WTC11 (cell line): ENCODE results near the gene EPHX1. TPM values are rescaled to one million over a fixed set of nuclear protein-coding genes. Genes with fewer than 3 reads are reported as not detected.

ENCODE experiments used
- ATAC-seq: fragments of 200-7000 bp; cut with Tn5 transposase; 2 replicates; pipeline ENCODE4 v1.10.0; 2021; ENCODE audit warnings: mild to moderate bottlenecking, moderate library complexity
- CTCF ChIA-PET: fragments of 300-600 bp; sonication (Branson Sonifier 250); formaldehyde crosslinking; loops from one replicate; lab custom pipeline; 2021; ENCODE audit warnings: antibody characterized with exemption; lab: Charles Lee
- POLR2A ChIA-PET: fragments of 350-600 bp; sonication (Branson Sonifier 250); formaldehyde crosslinking; loops from one replicate; lab custom pipeline; 2021; ENCODE audit warnings: antibody characterized with exemption; lab: Charles Lee
- DNase-seq: peaks from one replicate; pipeline ENCODE4 v3.0.0; 2021; ENCODE audit warnings: low spot score
- H3K27ac Mint-ChIP-seq: 2 replicates; pipeline ENCODE4 v1.8.0; 2021; ENCODE audit warnings: mixed read lengths
- H3K27me3 Mint-ChIP-seq: 2 replicates; pipeline ENCODE4 v1.8.0; 2021; ENCODE audit warnings: low read depth, mild to moderate bottlenecking, moderate library complexity, mixed read lengths
- H3K36me3 Mint-ChIP-seq: 2 replicates; pipeline ENCODE4 v1.8.0; 2021; ENCODE audit warnings: mixed read lengths
- H3K4me1 Mint-ChIP-seq: 2 replicates; pipeline ENCODE4 v1.8.0; 2022; ENCODE audit warnings: mixed read lengths
- H3K4me3 Mint-ChIP-seq: 2 replicates; pipeline ENCODE4 v1.8.0; 2021; ENCODE audit warnings: mild to moderate bottlenecking, moderate library complexity, mixed read lengths
- H3K9me3 Mint-ChIP-seq: 2 replicates; pipeline ENCODE4 v1.8.0; 2021; ENCODE audit warnings: mixed read lengths
- ELF4 ChIP-seq: sonication (generic); formaldehyde crosslinking; IDR thresholded peaks from 2 replicates; pipeline ENCODE4 v1.8.1; 2022; ENCODE audit warnings: low read depth, mild to moderate bottlenecking, moderate library complexity, missing genetic modification reagents
- EMX1 ChIP-seq: fragments of 250-450 bp; sonication (Bioruptor Pico); IDR thresholded peaks from 2 replicates; pipeline ENCODE4 v1.8.0; 2021; ENCODE audit warnings: mild to moderate bottlenecking
- ESRRA ChIP-seq: sonication (generic); formaldehyde crosslinking; IDR thresholded peaks from 2 replicates; pipeline ENCODE4 v1.8.1; 2022; ENCODE audit warnings: mild to moderate bottlenecking, missing genetic modification reagents, borderline replicate concordance
- HMGA2 ChIP-seq: fragments of 250-450 bp; sonication (Bioruptor Pico); IDR thresholded peaks from 2 replicates; pipeline ENCODE4 v1.4.0; 2021; ENCODE audit warnings: mild to moderate bottlenecking, moderate library complexity
- IRF2 ChIP-seq: sonication (generic); formaldehyde crosslinking; IDR thresholded peaks from 2 replicates; pipeline ENCODE4 v1.8.0; 2022; ENCODE audit warnings: low read depth, missing genetic modification reagents, borderline replicate concordance
- MYBL2 ChIP-seq: sonication (generic); formaldehyde crosslinking; IDR thresholded peaks from 2 replicates; pipeline ENCODE4 v1.8.1; 2023; ENCODE audit warnings: mild to moderate bottlenecking, moderate library complexity, missing genetic modification reagents
- NFYB ChIP-seq: sonication (generic); formaldehyde crosslinking; conservative IDR thresholded peaks from 2 replicates; pipeline ENCODE4 v1.8.0; 2022; ENCODE audit warnings: low read depth, missing genetic modification reagents
- NR1H2 ChIP-seq: sonication (generic); formaldehyde crosslinking; IDR thresholded peaks from 2 replicates; pipeline ENCODE4 v1.9.0; 2021; ENCODE audit warnings: mild to moderate bottlenecking, moderate library complexity, missing genetic modification reagents
- PRRX2 ChIP-seq: fragments of 250-450 bp; sonication (Bioruptor Pico); IDR thresholded peaks from 2 replicates; pipeline ENCODE4 v1.8.0; 2021; ENCODE audit warnings: mild to moderate bottlenecking
- RELA ChIP-seq: sonication (generic); formaldehyde crosslinking; IDR thresholded peaks from 2 replicates; pipeline ENCODE4 v1.8.1; 2022; ENCODE audit warnings: missing genetic modification reagents, mild to moderate bottlenecking, borderline replicate concordance
- SMAD4 ChIP-seq: sonication (generic); formaldehyde crosslinking; IDR thresholded peaks from 2 replicates; pipeline ENCODE4 v1.8.0; 2022; ENCODE audit warnings: mild to moderate bottlenecking, missing genetic modification reagents
- SOX15 ChIP-seq: fragments of 250-450 bp; sonication (Bioruptor Pico); IDR thresholded peaks from 2 replicates; pipeline ENCODE4 v1.9.0; 2021; ENCODE audit warnings: mild to moderate bottlenecking
- TEAD1 ChIP-seq: sonication (generic); formaldehyde crosslinking; IDR thresholded peaks from 2 replicates; pipeline ENCODE4 v1.8.0; 2022; ENCODE audit warnings: mild to moderate bottlenecking, missing genetic modification reagents
- ZNF671 ChIP-seq: fragments of 250-450 bp; sonication (Bioruptor Pico); IDR thresholded peaks from 2 replicates; pipeline ENCODE4 v1.8.0; 2021; ENCODE audit warnings: mild to moderate bottlenecking
- total RNA-seq: library from RNA; stranded (reverse); gene quantifications from 3 replicates; pipeline ENCODE4 v1.2.3, GENCODE V29; 2021
- TF ChIP-seq, protein P1 (sequence below): sonication (generic); formaldehyde crosslinking; IDR thresholded peaks from 2 replicates; pipeline ENCODE4 v1.8.0; 2023; ENCODE audit warnings: missing genetic modification reagents
- TF ChIP-seq, protein P2 (sequence below): fragments of 250-450 bp; sonication (Bioruptor Pico); IDR thresholded peaks from 2 replicates; pipeline ENCODE4 v2.1.2; 2022; ENCODE audit warnings: mild to moderate bottlenecking, moderate library complexity
- TF ChIP-seq, protein P3 (sequence below): sonication (generic); formaldehyde crosslinking; conservative IDR thresholded peaks from 2 replicates; pipeline ENCODE4 v1.8.1; 2023; ENCODE audit warnings: mild to moderate bottlenecking, low read depth, missing genetic modification reagents, moderate library complexity
- TF ChIP-seq, protein P4 (sequence below): sonication (generic); formaldehyde crosslinking; IDR thresholded peaks from 2 replicates; pipeline ENCODE4 v1.8.1; 2023; ENCODE audit warnings: mild to moderate bottlenecking, missing genetic modification reagents, moderate library complexity
- TF ChIP-seq, protein P5 (sequence below): fragments of 250-450 bp; sonication (Bioruptor Pico); conservative IDR thresholded peaks from 2 replicates; pipeline ENCODE4 v1.9.0; 2021; ENCODE audit warnings: mild to moderate bottlenecking
- TF ChIP-seq, protein P6 (sequence below): fragments of 250-450 bp; sonication (Bioruptor Pico); IDR thresholded peaks from 2 replicates; pipeline ENCODE4 v1.9.0; 2021; ENCODE audit warnings: moderate library complexity, mild to moderate bottlenecking, inconsistent platforms, borderline replicate concordance
- TF ChIP-seq, protein P7 (sequence below): sonication (generic); formaldehyde crosslinking; IDR thresholded peaks from 2 replicates; pipeline ENCODE4 v1.8.0; 2022; ENCODE audit warnings: mild to moderate bottlenecking, missing genetic modification reagents

The EPHX1 gene
- total RNA-seq, 1 experiment from 2014 or later: 60.9 TPM

DNA sequence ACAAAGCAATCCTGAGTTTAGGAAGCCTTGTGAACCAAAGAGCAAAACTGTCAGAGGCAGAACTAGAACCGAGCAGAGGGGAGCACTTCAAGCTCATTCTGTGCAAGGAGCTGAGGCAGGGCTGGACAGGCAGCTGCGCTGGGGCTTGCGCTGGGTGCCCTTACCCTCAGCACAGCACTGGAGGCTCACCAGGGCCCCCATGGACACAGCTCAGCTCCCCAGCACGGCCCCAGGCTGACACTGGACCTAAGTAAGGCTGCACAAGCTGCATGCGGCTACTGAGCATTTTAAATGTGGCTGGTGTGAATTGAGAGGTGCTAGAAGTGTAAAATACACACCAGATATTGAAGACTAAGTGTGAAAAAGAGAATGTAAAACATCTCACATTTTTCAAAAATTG is 50.2 kb downstream of the EPHX1 start (continued):
- TF ChIP-seq TEAD1 (CRISPR knock-in tag) (no peak), SMAD4 (CRISPR knock-in tag) (no peak), NFYB (CRISPR knock-in tag) (no peak), NR1H2 (no peak), RELA (CRISPR knock-in tag) (no peak)
- TF ChIP-seq, protein P1, sequence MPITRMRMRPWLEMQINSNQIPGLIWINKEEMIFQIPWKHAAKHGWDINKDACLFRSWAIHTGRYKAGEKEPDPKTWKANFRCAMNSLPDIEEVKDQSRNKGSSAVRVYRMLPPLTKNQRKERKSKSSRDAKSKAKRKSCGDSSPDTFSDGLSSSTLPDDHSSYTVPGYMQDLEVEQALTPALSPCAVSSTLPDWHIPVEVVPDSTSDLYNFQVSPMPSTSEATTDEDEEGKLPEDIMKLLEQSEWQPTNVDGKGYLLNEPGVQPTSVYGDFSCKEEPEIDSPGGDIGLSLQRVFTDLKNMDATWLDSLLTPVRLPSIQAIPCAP (CRISPR knock-in tag): no peak
- TF ChIP-seq, protein P2, sequence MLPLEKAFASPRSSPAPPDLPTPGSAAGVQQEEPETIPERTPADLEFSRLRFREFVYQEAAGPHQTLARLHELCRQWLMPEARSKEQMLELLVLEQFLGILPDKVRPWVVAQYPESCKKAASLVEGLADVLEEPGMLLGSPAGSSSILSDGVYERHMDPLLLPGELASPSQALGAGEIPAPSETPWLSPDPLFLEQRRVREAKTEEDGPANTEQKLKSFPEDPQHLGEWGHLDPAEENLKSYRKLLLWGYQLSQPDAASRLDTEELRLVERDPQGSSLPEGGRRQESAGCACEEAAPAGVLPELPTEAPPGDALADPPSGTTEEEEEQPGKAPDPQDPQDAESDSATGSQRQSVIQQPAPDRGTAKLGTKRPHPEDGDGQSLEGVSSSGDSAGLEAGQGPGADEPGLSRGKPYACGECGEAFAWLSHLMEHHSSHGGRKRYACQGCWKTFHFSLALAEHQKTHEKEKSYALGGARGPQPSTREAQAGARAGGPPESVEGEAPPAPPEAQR (CRISPR knock-in tag): no peak
- TF ChIP-seq, protein P3, sequence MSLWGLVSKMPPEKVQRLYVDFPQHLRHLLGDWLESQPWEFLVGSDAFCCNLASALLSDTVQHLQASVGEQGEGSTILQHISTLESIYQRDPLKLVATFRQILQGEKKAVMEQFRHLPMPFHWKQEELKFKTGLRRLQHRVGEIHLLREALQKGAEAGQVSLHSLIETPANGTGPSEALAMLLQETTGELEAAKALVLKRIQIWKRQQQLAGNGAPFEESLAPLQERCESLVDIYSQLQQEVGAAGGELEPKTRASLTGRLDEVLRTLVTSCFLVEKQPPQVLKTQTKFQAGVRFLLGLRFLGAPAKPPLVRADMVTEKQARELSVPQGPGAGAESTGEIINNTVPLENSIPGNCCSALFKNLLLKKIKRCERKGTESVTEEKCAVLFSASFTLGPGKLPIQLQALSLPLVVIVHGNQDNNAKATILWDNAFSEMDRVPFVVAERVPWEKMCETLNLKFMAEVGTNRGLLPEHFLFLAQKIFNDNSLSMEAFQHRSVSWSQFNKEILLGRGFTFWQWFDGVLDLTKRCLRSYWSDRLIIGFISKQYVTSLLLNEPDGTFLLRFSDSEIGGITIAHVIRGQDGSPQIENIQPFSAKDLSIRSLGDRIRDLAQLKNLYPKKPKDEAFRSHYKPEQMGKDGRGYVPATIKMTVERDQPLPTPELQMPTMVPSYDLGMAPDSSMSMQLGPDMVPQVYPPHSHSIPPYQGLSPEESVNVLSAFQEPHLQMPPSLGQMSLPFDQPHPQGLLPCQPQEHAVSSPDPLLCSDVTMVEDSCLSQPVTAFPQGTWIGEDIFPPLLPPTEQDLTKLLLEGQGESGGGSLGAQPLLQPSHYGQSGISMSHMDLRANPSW (CRISPR knock-in tag): no peak
- TF ChIP-seq, protein P4, sequence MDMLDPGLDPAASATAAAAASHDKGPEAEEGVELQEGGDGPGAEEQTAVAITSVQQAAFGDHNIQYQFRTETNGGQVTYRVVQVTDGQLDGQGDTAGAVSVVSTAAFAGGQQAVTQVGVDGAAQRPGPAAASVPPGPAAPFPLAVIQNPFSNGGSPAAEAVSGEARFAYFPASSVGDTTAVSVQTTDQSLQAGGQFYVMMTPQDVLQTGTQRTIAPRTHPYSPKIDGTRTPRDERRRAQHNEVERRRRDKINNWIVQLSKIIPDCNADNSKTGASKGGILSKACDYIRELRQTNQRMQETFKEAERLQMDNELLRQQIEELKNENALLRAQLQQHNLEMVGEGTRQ (CRISPR knock-in tag): no peak
- TF ChIP-seq, all 79 proteins: peak for 0

DNA sequence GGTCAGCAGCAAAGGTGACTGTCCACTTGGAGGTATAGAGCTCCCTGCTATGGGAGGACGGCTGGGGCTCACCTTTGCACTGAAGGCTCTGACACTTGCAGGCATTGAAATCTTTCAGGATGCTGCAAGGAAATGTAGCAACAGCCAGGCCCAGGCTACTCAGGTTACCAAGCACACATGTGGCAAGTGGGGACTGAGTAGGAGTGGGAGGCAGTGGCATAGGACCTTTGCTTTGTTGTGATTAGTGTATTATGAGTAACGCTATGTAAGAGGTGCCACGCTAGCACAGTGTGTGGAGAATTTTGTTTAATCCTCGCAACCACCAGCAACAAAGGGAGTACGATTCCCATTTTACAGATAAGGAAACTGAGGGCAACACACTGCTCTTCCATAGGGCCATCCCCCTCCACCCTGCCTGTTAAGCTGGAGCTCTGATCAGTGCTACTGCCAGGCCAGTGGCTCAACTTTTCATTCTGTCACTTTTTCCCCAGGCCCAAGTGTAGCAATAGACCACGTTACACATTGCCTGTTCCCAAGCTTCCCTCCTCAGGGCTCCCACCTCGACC is 51.0 kb downstream of the EPHX1 start:
- POLR2A ChIA-PET: no interaction called here
- no peaks in the 10 kb centered on the region for H3K4me1 Mint-ChIP-seq
- no peak for DNase-seq
- peaks cover 71% of the 10 kb centered on the region for H3K36me3 Mint-ChIP-seq
- TF ChIP-seq SOX15 (CRISPR knock-in tag): no peak
- no peak for TF ChIP-seq IRF2 (CRISPR knock-in tag)
- TF ChIP-seq, protein P2 (CRISPR knock-in tag): no peak
- TF ChIP-seq, protein P5, sequence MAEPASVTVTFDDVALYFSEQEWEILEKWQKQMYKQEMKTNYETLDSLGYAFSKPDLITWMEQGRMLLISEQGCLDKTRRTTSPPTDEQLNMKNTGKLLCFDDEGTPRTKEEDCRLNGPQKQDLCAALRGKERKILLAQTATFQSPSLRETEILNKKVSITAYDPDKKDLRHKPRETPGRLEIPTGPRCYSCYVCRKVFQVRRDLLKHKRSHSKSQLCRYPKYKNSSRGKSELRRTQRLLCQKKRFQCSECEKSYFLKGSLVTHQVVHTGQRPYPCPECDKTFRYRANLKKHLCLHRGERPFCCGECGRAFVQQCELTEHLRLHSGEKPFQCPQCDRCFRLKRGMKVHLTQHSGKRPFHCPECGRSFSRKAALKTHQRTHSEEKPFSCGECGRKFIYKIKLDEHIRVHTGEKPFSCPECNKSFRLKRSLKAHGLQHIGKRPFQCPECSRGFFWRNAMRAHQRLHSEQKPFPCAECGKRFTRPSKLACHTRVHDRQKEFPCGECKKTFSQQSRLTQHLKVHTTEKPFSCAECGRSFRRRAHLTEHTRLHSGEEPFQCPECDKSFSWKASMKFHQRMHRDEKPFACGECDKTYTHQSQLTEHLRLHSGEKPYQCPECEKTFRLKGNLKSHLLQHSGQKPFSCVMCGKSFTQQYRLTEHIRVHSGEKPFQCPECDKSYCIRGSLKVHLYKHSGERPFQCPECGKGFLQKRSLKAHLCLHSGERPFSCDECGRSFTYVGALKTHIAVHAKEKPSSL: no peak
- no peak for TF ChIP-seq EMX1 (CRISPR knock-in tag)
- TF ChIP-seq, protein P6, sequence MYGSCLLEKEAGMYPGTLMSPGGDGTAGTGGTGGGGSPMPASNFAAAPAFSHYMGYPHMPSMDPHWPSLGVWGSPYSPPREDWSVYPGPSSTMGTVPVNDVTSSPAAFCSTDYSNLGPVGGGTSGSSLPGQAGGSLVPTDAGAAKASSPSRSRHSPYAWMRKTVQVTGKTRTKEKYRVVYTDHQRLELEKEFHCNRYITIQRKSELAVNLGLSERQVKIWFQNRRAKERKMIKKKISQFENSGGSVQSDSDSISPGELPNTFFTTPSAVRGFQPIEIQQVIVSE (CRISPR knock-in tag): no peak
- no peak for TF ChIP-seq HMGA2 (CRISPR knock-in tag)
- TF ChIP-seq ESRRA (CRISPR knock-in tag): no peak
- TF ChIP-seq PRRX2 (CRISPR knock-in tag): no peak
- TF ChIP-seq, protein P4 (CRISPR knock-in tag): no peak
- no peak for TF ChIP-seq ZNF671 (CRISPR knock-in tag)
- no peak for TF ChIP-seq MYBL2
- TF ChIP-seq ELF4 (CRISPR knock-in tag): no peak
- TF ChIP-seq, protein P7, sequence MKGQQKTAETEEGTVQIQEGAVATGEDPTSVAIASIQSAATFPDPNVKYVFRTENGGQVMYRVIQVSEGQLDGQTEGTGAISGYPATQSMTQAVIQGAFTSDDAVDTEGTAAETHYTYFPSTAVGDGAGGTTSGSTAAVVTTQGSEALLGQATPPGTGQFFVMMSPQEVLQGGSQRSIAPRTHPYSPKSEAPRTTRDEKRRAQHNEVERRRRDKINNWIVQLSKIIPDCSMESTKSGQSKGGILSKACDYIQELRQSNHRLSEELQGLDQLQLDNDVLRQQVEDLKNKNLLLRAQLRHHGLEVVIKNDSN (CRISPR knock-in tag): no peak
- CTCF ChIA-PET: interaction anchor here (1.2 to 2.3 kb wide), 2 partner anchors 15 to 51 kb away, joined by 3 to 8 read pairs; no protein-coding TSS in a partner anchor
- no peak; the same call in 1 of the 2 replicates for ATAC-seq
- H3K4me3 Mint-ChIP-seq: no peak overlapping the region
- H3K27ac Mint-ChIP-seq: no peak overlapping the region
- H3K27me3 Mint-ChIP-seq: no peaks in the 10 kb centered on the region
- H3K9me3 Mint-ChIP-seq: no peaks in the 10 kb centered on the region
